Stomach (tissue), 19 donors: ENCODE results near the gene CCDC192. TPM values are rescaled to one million over a fixed set of nuclear protein-coding genes. Genes with fewer than 3 reads are reported as not detected.

Experiments
- DNase-seq, 2 donors: peaks; one replicate each; pipeline versions ENCODE4 v3.0.0 to v3.0.0-alpha.2; 2013 to 2019
- H3K27ac ChIP-seq, 5 donors: fragments of 200-600 bp in 4 of 5; sonication (generic) in 4 of 5; one replicate each; pipeline ENCODE4 v1.5.1; 2013 to 2019; ENCODE audit warnings: mild to moderate bottlenecking in 1 of 5, moderate library complexity in 1 of 5
- H3K27me3 ChIP-seq, 3 donors: fragments of 200-600 bp; sonication (generic); one replicate each; pipeline ENCODE4 v1.5.1; 2017 to 2019; ENCODE audit warnings: mixed run types in 1 of 3
- H3K36me3 ChIP-seq, 4 donors: fragments of 200-600 bp; sonication (generic); 1 replicate in 3 of 4; 2 replicates in 1 of 4; pipeline ENCODE4 v1.5.1; 2016 to 2019
- H3K4me1 ChIP-seq, 4 donors: fragments of 200-600 bp; sonication (generic); one replicate each; pipeline ENCODE4 v1.5.1; 2016 to 2019
- H3K4me3 ChIP-seq, 4 donors: fragments of 200-600 bp; sonication (generic) in 3 of 4; one replicate each; pipeline ENCODE4 v1.5.1; 2016 to 2019; ENCODE audit warnings: mild to moderate bottlenecking in 1 of 4
- H3K9me3 ChIP-seq, 4 donors: fragments of 200-600 bp; sonication (generic); one replicate each; pipeline ENCODE4 v1.5.1; 2016 to 2019
- EP300 ChIP-seq: sonication (generic); formaldehyde crosslinking; IDR thresholded peaks from one replicate; pipeline ENCODE4 v1.6.1; 2017; ENCODE audit warnings: antibody characterized with exemption
- POLR2A ChIP-seq, 4 donors: fragments of 450-650 bp; IDR thresholded peaks; one replicate each; pipeline ENCODE4 v1.6.1; 2016; ENCODE audit warnings: antibody characterized with exemption in 4 of 4, control low read depth in 2 of 4, mild to moderate bottlenecking in 1 of 4, moderate library complexity in 1 of 4
- POLR2AphosphoS5 ChIP-seq, 3 donors: sonication (generic); formaldehyde crosslinking; IDR thresholded peaks; one replicate each; pipeline ENCODE4 v1.6.1; 2016; ENCODE audit warnings: antibody characterized with exemption in 3 of 3
- WGBS, 5 donors: extraction: QIAGEN DNeasy Blood & Tissue Kit in 3 of 5; methylation state at CpG; one replicate each; pipeline versions ENCODE4 v1.1.5 to v1.1.7; 2013 to 2018; 5-methylcytosine and 5-hydroxymethylcytosine counted together
- intact Hi-C: fragments of 100-400 bp; cut with DNase I; formaldehyde crosslinking; loops from one replicate; pipeline ENCODE4 v1.15.1; 2023; ENCODE audit warnings: low total_unique reads
- long read RNA-seq, 10 donors: transcript quantifications; one replicate each; lab custom pipeline, GENCODE V29; 2026
- polyA plus RNA-seq, 3 donors: library from polyadenylated mRNA; stranded (reverse); fragments of 200-250 nt; gene quantifications; one replicate each; pipeline ENCODE4 v1.2.3, GENCODE V29; 2013
- total RNA-seq, 5 donors: library from RNA; depleted of rRNA; stranded (reverse); fragments of >200 nt; gene quantifications; one replicate each; pipeline versions ENCODE4 v1.1.0 to v1.2.3, GENCODE V29; 2014 to 2016
- TF ChIP-seq, protein P1 (sequence below), 7 experiments: fragments of 450-650 bp in 4 of 7; fragments of 200-600 bp in 3 of 7; sonication (generic) in 3 of 7; IDR thresholded peaks; one replicate each; pipeline ENCODE4 v1.5.1; 2016 to 2019; ENCODE audit warnings: antibody characterized with exemption in 7 of 7, control low read depth in 2 of 7, mild to moderate bottlenecking in 1 of 7
- donor health status: healthy with polysubstance abuse.
- donor health status: Bipolar disorder and iron deficiency.
- donor health status: healthy.

CCDC192 gene
- total RNA-seq (1 to 10 TPM in 1 of 5 donors, not detected in 4; 2.2 TPM), polyA plus RNA-seq (under 1 TPM in 1 of 3 donors, not detected in 2; 0.10 TPM)
- long read RNA-seq, donor 1: 0 reads
- long read RNA-seq, donor 2, partial matches to known transcripts: 0 of 5 reads
- long read RNA-seq, donor 2, other reads (novel, unspliced or antisense): 5 of 5 reads
- long read RNA-seq, donor 3: 0 reads
- long read RNA-seq, donor 4: 0 reads
- long read RNA-seq, donor 5, partial matches to known transcripts: 0 of 6 reads
- long read RNA-seq, donor 5, other reads (novel, unspliced or antisense): 6 of 6 reads
- long read RNA-seq, donor 6, partial matches to known transcripts: 18 of 28 reads
- long read RNA-seq, donor 6, other reads (novel, unspliced or antisense): 10 of 28 reads
- long read RNA-seq, donor 7: 0 reads
- long read RNA-seq, donor 8: 0 reads
- long read RNA-seq, donor 9: 0 reads
- long read RNA-seq, donor 10: 0 reads

- TF ChIP-seq POLR2A (IDR thresholded peaks at IDR 0.05) (no peak), POLR2AphosphoS5 (IDR thresholded peaks at IDR 0.05) (no peak)
- Histone ChIP-seq H3K27me3 (no peaks in the 10 kb centered on the region), H3K9me3 (no peaks in the 10 kb centered on the region), H3K4me1 (peaks cover 0 to 14% (median 0%) of the 10 kb centered on the region in 4 donors), H3K27ac (no peak within 1 kb of the TSS), H3K36me3 (no peaks in the 10 kb centered on the region), H3K4me3 (no peak within 1 kb of the TSS)
- DNase-seq: no peak
- intact Hi-C loops: no loop called here
- 72 to 87% (median 78%) methylated on average over 5 of the region's 5 CpGs for WGBS, 5 donors
Observed at GRCh38 chr5:127702926-127703561, at the start of gene CCDC192. Gene CCDC192, plus strand, starts transcription at chr5:127703391. Its CDS starts 55 bp downstream, at chr5:127703446.

DNA sequence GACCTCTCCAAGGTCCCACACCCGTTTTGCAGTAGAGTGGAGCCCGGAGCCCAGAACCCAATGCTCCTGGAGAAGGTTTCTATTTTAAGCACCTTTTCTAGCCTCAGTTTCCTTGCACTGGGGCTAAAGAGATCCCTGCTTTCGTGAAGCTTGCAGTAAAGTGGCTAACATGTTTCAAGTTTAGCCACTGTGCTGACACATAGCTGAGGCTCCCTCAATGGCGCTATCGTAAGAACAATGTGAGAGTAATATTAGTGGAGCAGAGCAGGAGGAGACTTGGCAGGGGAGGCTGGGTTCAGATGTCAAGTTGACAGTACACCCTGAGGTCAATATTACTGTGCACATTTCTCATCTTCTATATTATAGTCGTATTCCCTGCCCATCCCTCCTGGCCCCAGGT is 46.4 kb upstream of the CCDC192 start:
- 85 to 90% (median 89%) methylated on average over 6 of the region's 6 CpGs for WGBS, 5 donors
- intact Hi-C loops: no loop called here

DNA sequence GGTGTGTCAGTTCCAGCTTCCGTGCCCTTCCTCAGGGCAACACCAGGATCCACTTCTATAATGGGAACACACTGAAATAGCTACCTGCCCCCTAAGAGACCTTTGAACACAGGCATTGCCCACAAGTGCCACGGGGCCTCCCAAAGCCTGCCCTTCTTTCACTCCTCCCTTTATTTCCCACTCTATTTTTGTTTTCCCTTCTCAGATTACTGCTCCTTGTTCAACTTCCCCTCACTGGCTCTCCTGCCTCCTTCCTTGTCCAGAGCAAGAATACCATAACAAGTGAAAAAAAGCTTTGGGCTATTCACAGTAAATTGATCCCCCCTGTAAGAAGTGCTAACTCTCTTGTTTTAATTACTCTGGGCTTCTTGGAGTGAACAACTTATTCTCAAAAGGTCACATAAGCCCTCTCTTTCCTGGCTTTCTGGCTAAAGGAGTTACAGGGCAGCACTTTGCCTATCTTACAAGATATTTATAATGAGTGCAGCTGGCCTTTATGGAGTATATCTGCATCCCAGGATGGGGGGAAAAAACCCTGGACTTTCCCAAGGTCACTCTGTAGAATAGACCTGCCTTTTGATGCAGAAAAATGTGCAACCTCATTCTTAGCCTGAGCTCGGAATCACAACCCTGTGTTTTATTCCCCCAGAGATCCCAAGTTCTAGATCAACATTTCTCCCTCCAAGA is 43.0 kb upstream of the CCDC192 start:
- whole genome bisulfite sequencing, 5 donors: 54 to 65% (median 58%) methylated on average over 3 of the region's 3 CpGs
- no peak for DNase-seq
- Histone ChIP-seq H3K27ac (peak overlapping the region in 1 of 5 donors; percentile 18), H3K36me3 (no peaks in the 10 kb centered on the region), H3K4me1 (peaks cover 0 to 20% (median 9%) of the 10 kb centered on the region in 4 donors), H3K4me3 (no peak overlapping the region), H3K27me3 (no peaks in the 10 kb centered on the region), H3K9me3 (no peaks in the 10 kb centered on the region)
- TF ChIP-seq EP300 (no peak), POLR2AphosphoS5 (IDR thresholded peaks at IDR 0.05) (no peak), POLR2A (IDR thresholded peaks at IDR 0.05) (no peak)
- TF ChIP-seq, protein P1, sequence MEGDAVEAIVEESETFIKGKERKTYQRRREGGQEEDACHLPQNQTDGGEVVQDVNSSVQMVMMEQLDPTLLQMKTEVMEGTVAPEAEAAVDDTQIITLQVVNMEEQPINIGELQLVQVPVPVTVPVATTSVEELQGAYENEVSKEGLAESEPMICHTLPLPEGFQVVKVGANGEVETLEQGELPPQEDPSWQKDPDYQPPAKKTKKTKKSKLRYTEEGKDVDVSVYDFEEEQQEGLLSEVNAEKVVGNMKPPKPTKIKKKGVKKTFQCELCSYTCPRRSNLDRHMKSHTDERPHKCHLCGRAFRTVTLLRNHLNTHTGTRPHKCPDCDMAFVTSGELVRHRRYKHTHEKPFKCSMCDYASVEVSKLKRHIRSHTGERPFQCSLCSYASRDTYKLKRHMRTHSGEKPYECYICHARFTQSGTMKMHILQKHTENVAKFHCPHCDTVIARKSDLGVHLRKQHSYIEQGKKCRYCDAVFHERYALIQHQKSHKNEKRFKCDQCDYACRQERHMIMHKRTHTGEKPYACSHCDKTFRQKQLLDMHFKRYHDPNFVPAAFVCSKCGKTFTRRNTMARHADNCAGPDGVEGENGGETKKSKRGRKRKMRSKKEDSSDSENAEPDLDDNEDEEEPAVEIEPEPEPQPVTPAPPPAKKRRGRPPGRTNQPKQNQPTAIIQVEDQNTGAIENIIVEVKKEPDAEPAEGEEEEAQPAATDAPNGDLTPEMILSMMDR (IDR thresholded peaks at IDR 0.05): no peak
- intact Hi-C loops: no loop called here

More for the DNA sequence above, 46.4 kb upstream of the CCDC192 start:
- Histone ChIP-seq H3K27ac (no peak overlapping the region), H3K4me1 (peaks cover 0 to 9% (median 2%) of the 10 kb centered on the region in 4 donors), H3K4me3 (no peak overlapping the region), H3K27me3 (no peaks in the 10 kb centered on the region), H3K36me3 (no peaks in the 10 kb centered on the region), H3K9me3 (no peaks in the 10 kb centered on the region)
- no peak for TF ChIP-seq EP300
- no peak for TF ChIP-seq POLR2AphosphoS5 (IDR thresholded peaks at IDR 0.05)
- TF ChIP-seq POLR2A (IDR thresholded peaks at IDR 0.05): no peak
- DNase-seq: no peak

DNA sequence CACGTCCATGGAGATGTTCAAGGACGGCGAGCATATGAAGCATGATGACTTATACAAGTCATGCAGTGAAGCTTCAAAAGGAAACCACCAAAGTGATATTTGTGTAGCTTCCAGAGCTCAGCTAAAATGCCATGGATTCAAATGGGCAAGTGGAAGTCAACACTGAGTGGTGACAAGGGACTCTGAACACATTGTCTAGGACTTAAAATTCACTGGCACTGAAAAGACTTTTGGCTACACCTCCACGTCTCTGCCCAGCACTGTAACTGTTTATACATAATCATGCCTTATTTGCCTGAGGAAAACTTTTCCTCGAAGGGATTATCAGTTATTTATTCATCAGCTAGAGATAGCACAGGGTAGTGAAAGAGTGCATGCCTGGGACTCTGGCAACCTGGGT is 39.1 kb upstream of the CCDC192 start:
- TF ChIP-seq POLR2A (IDR thresholded peaks at IDR 0.05) (no peak), POLR2AphosphoS5 (IDR thresholded peaks at IDR 0.05) (no peak), EP300 (no peak)
- TF ChIP-seq, protein P1 (IDR thresholded peaks at IDR 0.05): no peak
- H3K4me1 ChIP-seq: peaks cover 0 to 47% (median 28%) of the 10 kb centered on the region in 4 donors
- H3K27ac ChIP-seq: peak overlapping the region in 3 of 5 donors; percentile 18 to 47 (median 42)
- no peaks in the 10 kb centered on the region for H3K9me3 ChIP-seq
- peak in 1 of 2 donors; percentile 29 for DNase-seq
- H3K4me3 ChIP-seq: no peak overlapping the region
- intact Hi-C loops: no loop called here
- WGBS, 5 donors: 36 to 72% (median 54%) methylated on average over 5 of the region's 5 CpGs
- no peaks in the 10 kb centered on the region for H3K27me3 ChIP-seq
- H3K36me3 ChIP-seq: no peaks in the 10 kb centered on the region

- intact Hi-C loops: no loop called here
- no peak for TF ChIP-seq EP300
- TF ChIP-seq POLR2AphosphoS5 (IDR thresholded peaks at IDR 0.05): no peak
- no peak for TF ChIP-seq POLR2A (IDR thresholded peaks at IDR 0.05)
- TF ChIP-seq, protein P1 (IDR thresholded peaks at IDR 0.05): no peak
- no peak for DNase-seq
- H3K27ac ChIP-seq: no peak overlapping the region
- H3K4me3 ChIP-seq: no peak overlapping the region
- peaks cover 0 to 47% (median 22%) of the 10 kb centered on the region in 4 donors for H3K4me1 ChIP-seq
- no peaks in the 10 kb centered on the region for H3K36me3 ChIP-seq
- no peaks in the 10 kb centered on the region for H3K27me3 ChIP-seq
- no peaks in the 10 kb centered on the region for H3K9me3 ChIP-seq
Observed at GRCh38 chr5:127665641-127666040, 37.5 kb upstream of the CCDC192 start.
